Endometrial microvascular endothelial cells (primary cell): Measurements from ENCODE around the gene SLC39A12. TPM values are rescaled to one million over a fixed set of nuclear protein-coding genes. Genes with fewer than 3 reads are reported as not detected.

ENCODE experiments used
- total RNA-seq: library from RNA; depleted of rRNA; stranded (reverse); fragments of >200 nt; gene quantifications from one replicate; pipeline ENCODE4 v1.2.3, GENCODE V29; 2015; ENCODE audit errors: inconsistent ontology term

Gene SLC39A12
- total RNA-seq, 1 donor from 2014 or later: not detected

Other genes with a start within 250 kb of the SLC39A12 start
- gene TMEM236, start 199.7 kb upstream of the SLC39A12 start, total RNA-seq: not detected
- 0.28 TPM for gene MRC1, start 142.6 kb upstream of the SLC39A12 start, total RNA-seq
- gene CACNB2, start 188.5 kb downstream of the SLC39A12 start, total RNA-seq: not detected